ENCODE measurements around the gene SIRT3.

Gene SIRT3

DNA sequence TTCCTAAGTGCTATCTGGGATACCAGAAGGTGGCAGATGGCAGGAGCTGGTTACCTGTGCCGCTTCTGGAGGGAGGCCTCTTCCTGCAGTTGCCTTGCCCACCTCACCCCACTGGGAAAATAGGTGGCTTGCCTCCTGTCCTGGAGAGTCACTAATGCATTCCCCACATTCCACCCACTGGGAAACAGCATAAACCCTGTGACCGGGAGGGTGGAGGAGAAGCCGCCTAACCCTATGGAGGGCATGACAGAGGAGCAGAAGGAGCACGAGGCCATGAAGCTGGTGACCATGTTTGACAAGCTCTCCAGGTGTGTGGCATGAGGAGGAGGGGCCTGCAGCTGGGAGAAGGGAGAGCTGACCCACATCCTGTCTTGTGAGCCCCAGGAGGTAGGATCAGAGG, 23.0 kb downstream of the SIRT3 start:
- DNase-seq: no peak

- DNase-seq: no peak
Observed at GRCh38 chr11:212150-213100, 23.7 kb downstream of the SIRT3 start.

DNA sequence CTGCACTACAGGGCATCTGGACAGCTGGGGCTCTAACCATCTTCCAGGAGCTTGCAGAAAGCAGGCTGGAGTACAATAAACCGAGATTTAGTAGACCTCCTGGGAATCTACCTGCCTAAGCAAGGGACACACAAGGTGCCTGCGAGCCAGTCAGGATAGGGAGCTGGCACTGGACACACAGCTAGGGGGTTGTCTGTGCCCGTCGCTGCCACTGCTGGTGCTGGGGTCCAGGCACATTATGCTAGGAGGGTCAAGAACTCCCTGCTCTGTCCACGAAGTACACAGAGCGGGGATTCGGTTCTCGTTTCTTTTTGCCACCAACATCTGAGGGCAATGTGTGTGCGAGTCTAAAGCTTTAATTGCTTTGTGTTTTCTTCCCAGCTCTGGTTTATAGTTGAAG, 24.4 kb downstream of the SIRT3 start:
- no peak for DNase-seq

DNA sequence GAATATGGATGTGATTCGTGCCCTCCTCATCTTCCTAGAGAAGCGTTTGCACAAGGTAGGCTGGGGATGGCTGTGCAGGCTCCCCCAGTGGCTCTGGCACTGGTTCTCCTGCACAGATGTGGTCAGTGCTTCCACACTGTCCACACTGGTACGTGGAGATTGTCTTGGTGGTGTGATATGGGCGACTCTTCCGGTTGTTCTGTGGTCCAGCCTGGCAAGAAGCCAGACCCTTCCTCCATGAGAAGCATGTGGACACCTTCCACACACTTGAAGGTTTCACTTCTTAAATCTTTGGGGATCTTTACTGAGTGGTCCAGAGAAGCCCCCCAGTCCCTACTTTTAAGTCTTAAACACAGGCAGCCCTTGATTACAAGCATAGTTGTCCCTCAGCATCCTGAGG, 24.8 kb downstream of the SIRT3 start:
- DNase-seq: no peak

- no peak for DNase-seq
Observed at GRCh38 chr11:210803-211180, 25.4 kb downstream of the SIRT3 start.

GRCh38 chr11:210122-210802, 25.9 kb downstream of the SIRT3 start:
- DNase-seq: no peak

- no peak for DNase-seq
Observed at GRCh38 chr11:209275-210121, 26.6 kb downstream of the SIRT3 start.

- DNase-seq: no peak
Observed at GRCh38 chr11:208917-209260, 27.3 kb downstream of the SIRT3 start.

- DNase-seq: peak; percentile 61 to 82 (median 63)
Observed at GRCh38 chr11:208181-208916, 27.8 kb downstream of the SIRT3 start.

DNA sequence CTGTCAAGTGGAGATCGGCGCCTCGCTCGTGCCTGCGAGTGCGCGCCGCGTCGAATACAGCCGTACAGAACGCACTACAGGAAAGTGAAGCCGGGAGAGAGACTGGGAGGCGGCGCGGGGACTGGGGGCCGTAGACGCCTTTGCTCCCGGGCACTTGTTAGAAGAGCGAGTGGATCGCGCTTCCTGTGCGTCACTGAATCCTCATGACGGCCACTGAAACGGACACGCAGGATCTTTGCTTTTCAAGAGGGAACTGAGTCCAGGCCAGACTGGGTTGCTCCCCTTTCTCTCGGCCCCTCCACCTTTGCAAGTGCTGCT, 28.3 kb downstream of the SIRT3 start:
- DNase-seq: no peak

- DNase-seq: peak; percentile 92 to 95 (median 94)
Observed at GRCh38 chr11:207208-207862, 28.8 kb downstream of the SIRT3 start, which contains the start of the genes BET1L and RIC8A. Gene BET1L, minus strand, starts transcription at chr11:207399. Its CDS starts 78 bp downstream, at chr11:207321. Gene RIC8A, plus strand, starts transcription at chr11:207708. Its CDS starts 1,147 bp downstream, at chr11:208855.

DNA sequence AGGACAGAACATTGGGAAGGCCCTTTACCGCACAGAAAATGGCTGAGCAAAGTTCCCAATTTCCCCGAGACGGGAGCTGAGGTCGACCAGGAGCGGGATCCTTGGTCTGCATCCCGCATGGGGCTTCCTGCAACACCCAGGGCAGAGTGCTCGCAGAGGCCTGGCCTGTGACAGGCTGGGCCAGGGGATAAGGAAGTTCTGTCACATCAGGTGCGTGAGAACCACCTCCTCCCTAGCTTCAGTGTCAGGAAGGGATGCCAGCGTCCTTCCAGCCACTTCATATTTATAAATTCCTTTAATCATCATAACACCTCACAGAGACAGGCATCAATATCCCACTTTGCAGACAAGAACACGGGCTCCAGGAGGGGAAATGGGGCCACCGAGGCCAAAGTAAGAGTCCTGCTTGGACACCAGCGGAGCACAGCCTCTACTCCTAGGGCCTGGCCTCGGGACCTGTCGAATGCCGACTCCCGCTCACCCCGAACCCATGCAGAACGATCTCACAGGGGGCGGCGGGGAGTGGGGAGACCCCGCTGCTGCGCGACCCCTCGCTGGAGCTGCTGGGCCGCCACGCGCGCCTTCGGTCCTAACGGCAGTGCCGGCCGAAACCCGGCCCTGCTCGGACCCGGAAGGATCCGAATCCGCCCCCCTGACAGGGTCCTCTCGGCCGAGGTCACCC, 29.5 kb downstream of the SIRT3 start:
- peak in 1 of 3 experiments; percentile 53 for DNase-seq

GRCh38 chr11:206002-206384, 30.1 kb downstream of the SIRT3 start:
- no peak for DNase-seq

- DNase-seq: no peak
Observed at GRCh38 chr11:205221-206001, 30.7 kb downstream of the SIRT3 start.

DNA sequence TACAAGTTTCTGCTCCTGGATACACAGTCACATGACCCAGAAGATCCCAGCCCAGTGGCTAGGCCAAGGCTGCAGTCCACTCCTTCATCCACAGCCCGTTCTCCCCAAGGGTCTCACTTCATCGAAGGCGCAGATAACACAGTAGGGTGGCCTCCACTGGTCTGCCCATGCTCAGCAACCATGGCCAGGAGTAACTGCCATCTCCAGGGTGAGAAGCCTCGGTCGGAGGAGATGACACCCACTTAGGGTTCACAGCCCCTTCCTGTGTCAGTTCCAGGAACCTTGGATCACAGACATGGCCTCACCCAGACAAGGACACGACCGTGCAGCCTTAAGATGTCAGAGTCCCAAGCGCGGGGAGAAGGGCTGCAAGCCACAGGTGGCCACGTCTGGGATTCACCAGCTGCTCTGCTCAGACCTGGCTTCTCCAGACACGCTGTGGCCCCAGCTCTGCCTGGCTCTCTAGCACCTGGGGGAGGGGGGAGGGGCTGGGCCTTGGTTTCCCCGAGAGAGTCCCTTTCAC, 31.5 kb downstream of the SIRT3 start:
- no peak for DNase-seq

GRCh38 chr11:203945-204586, 32.1 kb downstream of the SIRT3 start:
- no peak for DNase-seq

- DNase-seq: no peak
Observed at GRCh38 chr11:203056-203944, 32.8 kb downstream of the SIRT3 start.

GRCh38 chr11:202490-202889, 33.7 kb downstream of the SIRT3 start:
- no peak for DNase-seq

DNA sequence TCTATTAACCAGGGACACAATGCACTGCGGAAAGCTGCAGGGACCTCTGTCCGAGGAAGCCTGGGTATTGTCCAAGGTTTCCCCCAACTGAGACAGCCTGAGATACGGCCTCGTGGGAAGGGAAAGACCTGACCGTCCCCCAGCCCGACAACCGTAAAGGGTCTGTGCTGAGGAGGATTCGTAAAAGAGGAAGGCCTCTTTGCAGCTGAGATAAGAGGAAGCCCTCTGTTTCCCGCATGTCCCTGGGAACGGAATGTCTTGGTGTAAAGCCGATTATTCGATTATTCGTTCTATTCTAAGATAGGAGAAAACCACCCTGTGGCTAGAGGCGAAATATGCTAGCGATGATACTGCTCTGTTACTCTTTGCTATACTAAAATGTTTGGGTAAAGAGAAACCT, 34.2 kb downstream of the SIRT3 start:
- DNase-seq: no peak

Data from NCI-H1417 (cell line).